K562 (cell line): ENCODE measurements around the gene DDHD1. TPM values are rescaled to one million over a fixed set of nuclear protein-coding genes. Genes with fewer than 3 reads are reported as not detected.

Experiments used
- CBFA2T3 ChIP-seq: fragments of 450-650 bp; IDR thresholded peaks from 2 replicates; pipeline ENCODE4 v1.6.1; 2017
- CBX5 ChIP-seq: IDR thresholded peaks from 2 replicates; pipeline ENCODE4 v1.6.1; 2014; ENCODE audit warnings: low read depth, borderline replicate concordance
- E2F3 ChIP-seq: fragments of 250-450 bp; sonication (Bioruptor Pico); IDR thresholded peaks from 2 replicates; pipeline ENCODE4 v1.4.0; 2020; ENCODE audit warnings: mild to moderate bottlenecking
- ETS2 ChIP-seq: IDR thresholded peaks from 2 replicates; pipeline ENCODE4 v1.6.1; 2016; ENCODE audit warnings: borderline replicate concordance, missing genetic modification characterization, mild to moderate bottlenecking, moderate library complexity, missing compliant biosample characterization; ENCODE audit not compliant: poor library complexity, severe bottlenecking
- ETV1 ChIP-seq: fragments of 450-650 bp; conservative IDR thresholded peaks from 2 replicates; pipeline ENCODE4 v1.6.1; 2016; ENCODE audit warnings: missing genetic modification characterization, control low read depth, low read depth, missing compliant biosample characterization
- HNRNPK ChIP-seq: fragments of 200-400 bp; formaldehyde crosslinking; IDR thresholded peaks from one replicate; pipeline ENCODE4 v1.6.1; 2018; ENCODE audit warnings: mild to moderate bottlenecking, low read depth, low read length; ENCODE audit not compliant: poor library complexity, severe bottlenecking
- L3MBTL2 ChIP-seq: fragments of 450-650 bp; IDR thresholded peaks from 2 replicates; pipeline ENCODE4 v1.6.1; 2016; ENCODE audit warnings: mild to moderate bottlenecking, moderate library complexity
- PYGO2 ChIP-seq: fragments of 450-650 bp; IDR thresholded peaks from 2 replicates; pipeline ENCODE4 v1.6.1; 2016; ENCODE audit warnings: mild to moderate bottlenecking, missing genetic modification characterization, moderate library complexity, missing compliant biosample characterization
- TAL1 ChIP-seq: fragments of 450-650 bp; IDR thresholded peaks from 2 replicates; pipeline ENCODE4 v1.6.1; 2016; ENCODE audit warnings: mild to moderate bottlenecking
- TCF3 ChIP-seq: sonication (generic); formaldehyde crosslinking; IDR thresholded peaks from 2 replicates; pipeline ENCODE4 v1.4.0; 2020; ENCODE audit warnings: mild to moderate bottlenecking, missing genetic modification reagents
- TCFL5 ChIP-seq: fragments of 250-450 bp; sonication (Bioruptor Pico); conservative IDR thresholded peaks from 2 replicates; pipeline ENCODE4 v1.6.1; 2021; ENCODE audit warnings: mild to moderate bottlenecking, moderate library complexity, matching md5 sums
- TEAD4 ChIP-seq, 2 experiments: sonication (generic) in 1 of 2; formaldehyde crosslinking in 1 of 2; IDR thresholded peaks; 2 replicates each; pipeline versions ENCODE4 v1.6.1 to v1.8.0; 2012 to 2022; ENCODE audit warnings: borderline replicate concordance in 1 of 2, inconsistent platforms in 1 of 2, low read length in 1 of 2, mild to moderate bottlenecking in 1 of 2, missing genetic modification reagents in 1 of 2
- TRIM28 ChIP-seq: fragments of 450-650 bp; IDR thresholded peaks from 2 replicates; pipeline ENCODE4 v1.6.1; 2017
- ZFPM2 ChIP-seq: fragments of 250-450 bp; sonication (Bioruptor Pico); IDR thresholded peaks from 2 replicates; pipeline ENCODE4 v1.5.1; 2022; ENCODE audit warnings: mild to moderate bottlenecking
- ZNF212 ChIP-seq: fragments of 450-650 bp; formaldehyde crosslinking; IDR thresholded peaks from 2 replicates; pipeline ENCODE4 v1.4.0; 2020; ENCODE audit warnings: mild to moderate bottlenecking
- ZNF324 ChIP-seq: fragments of 250-450 bp; sonication (Bioruptor Pico); IDR thresholded peaks from 2 replicates; pipeline ENCODE4 v1.4.0; 2020; ENCODE audit warnings: mild to moderate bottlenecking
- ZNF41 ChIP-seq: fragments of 250-450 bp; sonication (Bioruptor Pico); conservative IDR thresholded peaks from 2 replicates; pipeline ENCODE4 v1.4.0; 2020; ENCODE audit warnings: mild to moderate bottlenecking
- ZNF830 ChIP-seq: fragments of 250-450 bp; sonication (Bioruptor Pico); IDR thresholded peaks from 2 replicates; pipeline ENCODE4 v1.5.0; 2021; ENCODE audit warnings: mild to moderate bottlenecking
- polyA plus RNA-seq, 8 experiments: library from polyadenylated mRNA; depleted of rRNA in 4 of 8; stranded (reverse) in 5 of 8; unstranded in 3 of 8; fragments of >200 nt; fragmentation: Nextera tagmentation in 2 of 8; fragmentation: Illumina TruSeq in 1 of 8; extraction: Ambion mirVana in 2 of 8; extraction: Trizol in 1 of 8; gene quantifications; 2 replicates each; pipeline versions ENCODE4 v1.2.1 to v1.2.3, GENCODE V29; 2011 to 2014; ENCODE audit warnings: inconsistent platforms in 1 of 8, missing spikeins in 1 of 8
- total RNA-seq, 7 experiments: library from RNA; depleted of rRNA in 6 of 7; stranded (reverse); fragments of >200 nt in 6 of 7; fragmentation: Illumina TruSeq in 2 of 7; extraction: Trizol in 2 of 7; gene quantifications; 2 replicates each; pipeline versions ENCODE4 v1.2.1 to v1.2.3, GENCODE V29; 2011 to 2021; ENCODE audit warnings: low replicate concordance in 1 of 7
- TF ChIP-seq, protein P1 (sequence below): fragments of 450-650 bp; IDR thresholded peaks from 2 replicates; pipeline ENCODE4 v1.6.1; 2016; ENCODE audit warnings: low read depth
- TF ChIP-seq, protein P2 (sequence below): fragments of 200-800 bp; sonication (Bioruptor generic); IDR thresholded peaks from 2 replicates; pipeline ENCODE4 v1.6.1; 2017; ENCODE audit warnings: missing genetic modification characterization, missing compliant biosample characterization
- TF ChIP-seq, protein P3 (sequence below): fragments of 450-650 bp; IDR thresholded peaks from 2 replicates; pipeline ENCODE4 v1.6.1; 2016

Gene DDHD1
- total and polyA plus RNA-seq, 9 of the 15 experiments (the other 6 are each of a cell fraction or from before 2014, with no cell fraction given): 1.2 to 12.3 (median 5.0) TPM

DNA sequence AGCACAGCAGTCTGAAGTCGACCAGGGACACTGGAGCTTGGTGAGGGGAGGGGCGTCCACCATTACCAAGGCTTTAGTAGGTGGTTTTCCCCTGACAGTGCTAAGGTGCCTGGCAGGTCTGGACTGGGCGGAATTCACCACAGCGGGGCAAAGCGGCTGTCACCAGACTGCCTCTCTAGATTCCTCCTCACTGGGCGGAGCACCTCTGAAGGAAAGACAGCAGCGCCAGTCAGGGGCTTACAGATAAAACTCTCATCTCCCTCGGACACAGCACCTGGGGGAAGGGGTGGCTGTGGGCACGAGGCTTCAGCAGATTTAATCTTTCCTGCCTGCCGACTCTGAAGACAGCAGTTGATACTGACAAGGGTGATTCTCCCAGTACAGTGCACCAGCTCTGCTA, 39.1 kb downstream of the DDHD1 start (continued):
- TF ChIP-seq, protein P1, sequence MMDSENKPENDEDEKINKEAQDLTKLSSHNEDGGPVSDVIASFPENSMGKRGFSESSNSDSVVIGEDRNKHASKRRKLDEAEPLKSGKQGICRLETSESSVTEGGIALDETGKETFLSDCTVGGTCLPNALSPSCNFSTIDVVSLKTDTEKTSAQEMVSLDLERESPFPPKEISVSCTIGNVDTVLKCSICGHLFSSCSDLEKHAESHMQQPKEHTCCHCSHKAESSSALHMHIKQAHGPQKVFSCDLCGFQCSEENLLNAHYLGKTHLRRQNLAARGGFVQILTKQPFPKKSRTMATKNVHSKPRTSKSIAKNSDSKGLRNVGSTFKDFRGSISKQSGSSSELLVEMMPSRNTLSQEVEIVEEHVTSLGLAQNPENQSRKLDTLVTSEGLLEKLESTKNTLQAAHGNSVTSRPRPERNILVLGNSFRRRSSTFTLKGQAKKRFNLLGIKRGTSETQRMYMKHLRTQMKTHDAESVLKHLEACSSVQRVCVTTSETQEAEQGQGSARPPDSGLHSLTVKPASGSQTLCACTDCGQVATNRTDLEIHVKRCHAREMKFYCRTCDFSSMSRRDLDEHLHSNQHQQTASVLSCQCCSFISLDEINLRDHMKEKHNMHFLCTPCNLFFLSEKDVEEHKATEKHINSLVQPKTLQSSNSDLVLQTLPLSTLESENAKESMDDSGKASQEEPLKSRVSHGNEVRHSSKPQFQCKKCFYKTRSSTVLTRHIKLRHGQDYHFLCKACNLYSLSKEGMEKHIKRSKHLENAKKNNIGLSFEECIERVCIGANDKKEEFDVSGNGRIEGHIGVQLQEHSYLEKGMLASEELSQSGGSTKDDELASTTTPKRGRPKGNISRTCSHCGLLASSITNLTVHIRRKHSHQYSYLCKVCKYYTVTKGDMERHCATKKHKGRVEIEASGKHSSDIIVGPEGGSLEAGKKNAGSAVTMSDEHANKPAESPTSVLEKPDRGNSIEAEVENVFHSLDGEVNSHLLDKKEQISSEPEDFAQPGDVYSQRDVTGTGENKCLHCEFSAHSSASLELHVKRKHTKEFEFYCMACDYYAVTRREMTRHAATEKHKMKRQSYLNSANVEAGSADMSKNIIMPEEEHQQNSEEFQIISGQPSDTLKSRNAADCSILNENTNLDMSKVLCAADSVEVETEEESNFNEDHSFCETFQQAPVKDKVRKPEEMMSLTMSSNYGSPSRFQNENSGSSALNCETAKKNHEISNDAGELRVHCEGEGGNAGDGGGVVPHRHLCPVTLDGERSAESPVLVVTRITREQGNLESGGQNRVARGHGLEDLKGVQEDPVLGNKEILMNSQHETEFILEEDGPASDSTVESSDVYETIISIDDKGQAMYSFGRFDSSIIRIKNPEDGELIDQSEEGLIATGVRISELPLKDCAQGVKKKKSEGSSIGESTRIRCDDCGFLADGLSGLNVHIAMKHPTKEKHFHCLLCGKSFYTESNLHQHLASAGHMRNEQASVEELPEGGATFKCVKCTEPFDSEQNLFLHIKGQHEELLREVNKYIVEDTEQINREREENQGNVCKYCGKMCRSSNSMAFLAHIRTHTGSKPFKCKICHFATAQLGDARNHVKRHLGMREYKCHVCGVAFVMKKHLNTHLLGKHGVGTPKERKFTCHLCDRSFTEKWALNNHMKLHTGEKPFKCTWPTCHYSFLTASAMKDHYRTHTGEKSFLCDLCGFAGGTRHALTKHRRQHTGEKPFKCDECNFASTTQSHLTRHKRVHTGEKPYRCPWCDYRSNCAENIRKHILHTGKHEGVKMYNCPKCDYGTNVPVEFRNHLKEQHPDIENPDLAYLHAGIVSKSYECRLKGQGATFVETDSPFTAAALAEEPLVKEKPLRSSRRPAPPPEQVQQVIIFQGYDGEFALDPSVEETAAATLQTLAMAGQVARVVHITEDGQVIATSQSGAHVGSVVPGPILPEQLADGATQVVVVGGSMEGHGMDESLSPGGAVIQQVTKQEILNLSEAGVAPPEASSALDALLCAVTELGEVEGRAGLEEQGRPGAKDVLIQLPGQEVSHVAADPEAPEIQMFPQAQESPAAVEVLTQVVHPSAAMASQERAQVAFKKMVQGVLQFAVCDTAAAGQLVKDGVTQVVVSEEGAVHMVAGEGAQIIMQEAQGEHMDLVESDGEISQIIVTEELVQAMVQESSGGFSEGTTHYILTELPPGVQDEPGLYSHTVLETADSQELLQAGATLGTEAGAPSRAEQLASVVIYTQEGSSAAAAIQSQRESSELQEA: no peak
- TF ChIP-seq, protein P2, sequence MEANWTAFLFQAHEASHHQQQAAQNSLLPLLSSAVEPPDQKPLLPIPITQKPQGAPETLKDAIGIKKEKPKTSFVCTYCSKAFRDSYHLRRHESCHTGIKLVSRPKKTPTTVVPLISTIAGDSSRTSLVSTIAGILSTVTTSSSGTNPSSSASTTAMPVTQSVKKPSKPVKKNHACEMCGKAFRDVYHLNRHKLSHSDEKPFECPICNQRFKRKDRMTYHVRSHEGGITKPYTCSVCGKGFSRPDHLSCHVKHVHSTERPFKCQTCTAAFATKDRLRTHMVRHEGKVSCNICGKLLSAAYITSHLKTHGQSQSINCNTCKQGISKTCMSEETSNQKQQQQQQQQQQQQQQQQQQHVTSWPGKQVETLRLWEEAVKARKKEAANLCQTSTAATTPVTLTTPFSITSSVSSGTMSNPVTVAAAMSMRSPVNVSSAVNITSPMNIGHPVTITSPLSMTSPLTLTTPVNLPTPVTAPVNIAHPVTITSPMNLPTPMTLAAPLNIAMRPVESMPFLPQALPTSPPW (CRISPR knock-in tag): no peak; the same call in 1 of the 2 replicates
- TF ChIP-seq ZNF830 (CRISPR knock-in tag) (no peak), CBX5 (no peak), ETS2 (tag) (no peak), TCF3 (CRISPR knock-in tag) (peak; percentile 40), TCFL5 (CRISPR knock-in tag) (no peak), L3MBTL2 (peak; percentile 54), ZNF212 (no peak), ZNF324 (CRISPR knock-in tag) (no peak), HNRNPK (no peak), TEAD4 (IDR thresholded peaks at IDR 0.05; ENCODE audit: low read length) (0 out of 2 replicates have a peak, but pooled peaks have one; percentile 7), TEAD4 (CRISPR knock-in tag; IDR thresholded peaks at IDR 0.05; ENCODE audit: borderline replicate concordance) (no peak), ZFPM2 (CRISPR knock-in tag) (no peak), CBFA2T3 (peak; percentile 69), TRIM28 (no peak), E2F3 (CRISPR knock-in tag) (no peak), TAL1 (peak; percentile 43; the same call in 1 of the 2 replicates), ZNF41 (CRISPR knock-in tag) (no peak), ETV1 (no peak), PYGO2 (tag) (no peak)
- TF ChIP-seq, protein P3, sequence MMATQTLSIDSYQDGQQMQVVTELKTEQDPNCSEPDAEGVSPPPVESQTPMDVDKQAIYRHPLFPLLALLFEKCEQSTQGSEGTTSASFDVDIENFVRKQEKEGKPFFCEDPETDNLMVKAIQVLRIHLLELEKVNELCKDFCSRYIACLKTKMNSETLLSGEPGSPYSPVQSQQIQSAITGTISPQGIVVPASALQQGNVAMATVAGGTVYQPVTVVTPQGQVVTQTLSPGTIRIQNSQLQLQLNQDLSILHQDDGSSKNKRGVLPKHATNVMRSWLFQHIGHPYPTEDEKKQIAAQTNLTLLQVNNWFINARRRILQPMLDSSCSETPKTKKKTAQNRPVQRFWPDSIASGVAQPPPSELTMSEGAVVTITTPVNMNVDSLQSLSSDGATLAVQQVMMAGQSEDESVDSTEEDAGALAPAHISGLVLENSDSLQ: peak; percentile 60; the same call in 1 of the 2 replicates
